Ovary (tissue), 3 donors: ENCODE measurements around the gene TEX2.

Experiments
- POLR2A ChIP-seq: fragments of 450-650 bp; IDR thresholded peaks from one replicate; pipeline ENCODE4 v1.6.1; 2017; ENCODE audit warnings: antibody characterized with exemption, mild to moderate bottlenecking, moderate library complexity
- TF ChIP-seq, protein P1 (sequence below), 3 donors: fragments of 450-650 bp in 2 of 3; fragments of 200-600 bp in 1 of 3; IDR thresholded peaks; one replicate each; pipeline versions ENCODE4 v1.5.1 to v1.8.0; 2016 to 2022; ENCODE audit warnings: antibody characterized with exemption in 3 of 3, mild to moderate bottlenecking in 1 of 3
- donor health status: DM: no; HTN: no; CAD: no.

DNA sequence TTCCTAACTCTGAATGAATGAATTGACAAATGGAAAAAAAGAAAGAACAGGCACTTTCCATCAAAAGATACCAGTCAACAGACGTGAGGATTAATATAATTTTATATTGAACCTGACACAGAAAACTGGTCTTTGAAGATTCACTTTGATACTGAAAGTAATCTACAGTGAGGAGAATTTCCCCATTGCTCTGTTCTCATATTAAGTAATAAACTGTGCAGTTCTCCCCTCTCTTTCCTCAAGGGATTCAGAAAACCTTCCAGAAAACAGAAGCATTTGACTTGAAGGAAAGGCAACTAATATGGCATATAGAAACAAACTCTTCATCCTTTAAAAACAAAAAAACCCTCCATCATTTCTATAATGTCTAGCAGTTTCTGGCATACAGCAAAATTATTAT lies 2.2 kb downstream of the TEX2 start:
- TF ChIP-seq, protein P1, sequence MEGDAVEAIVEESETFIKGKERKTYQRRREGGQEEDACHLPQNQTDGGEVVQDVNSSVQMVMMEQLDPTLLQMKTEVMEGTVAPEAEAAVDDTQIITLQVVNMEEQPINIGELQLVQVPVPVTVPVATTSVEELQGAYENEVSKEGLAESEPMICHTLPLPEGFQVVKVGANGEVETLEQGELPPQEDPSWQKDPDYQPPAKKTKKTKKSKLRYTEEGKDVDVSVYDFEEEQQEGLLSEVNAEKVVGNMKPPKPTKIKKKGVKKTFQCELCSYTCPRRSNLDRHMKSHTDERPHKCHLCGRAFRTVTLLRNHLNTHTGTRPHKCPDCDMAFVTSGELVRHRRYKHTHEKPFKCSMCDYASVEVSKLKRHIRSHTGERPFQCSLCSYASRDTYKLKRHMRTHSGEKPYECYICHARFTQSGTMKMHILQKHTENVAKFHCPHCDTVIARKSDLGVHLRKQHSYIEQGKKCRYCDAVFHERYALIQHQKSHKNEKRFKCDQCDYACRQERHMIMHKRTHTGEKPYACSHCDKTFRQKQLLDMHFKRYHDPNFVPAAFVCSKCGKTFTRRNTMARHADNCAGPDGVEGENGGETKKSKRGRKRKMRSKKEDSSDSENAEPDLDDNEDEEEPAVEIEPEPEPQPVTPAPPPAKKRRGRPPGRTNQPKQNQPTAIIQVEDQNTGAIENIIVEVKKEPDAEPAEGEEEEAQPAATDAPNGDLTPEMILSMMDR (IDR thresholded peaks at IDR 0.05) = no peak
- no peak for TF ChIP-seq POLR2A
